MV-4-11 (cell line): ENCODE measurements around the gene GRK3.
"Not testable (repeated sequence)": the region's sequence is repeated elsewhere in the genome, so short reads cannot be mapped to it uniquely, and the experiment has no call there.

ENCODE experiments used
- DNase-seq: peaks from one replicate; lab custom pipeline; 2025; lab: John Stamatoyannopoulos, UW

Gene GRK3

DNA sequence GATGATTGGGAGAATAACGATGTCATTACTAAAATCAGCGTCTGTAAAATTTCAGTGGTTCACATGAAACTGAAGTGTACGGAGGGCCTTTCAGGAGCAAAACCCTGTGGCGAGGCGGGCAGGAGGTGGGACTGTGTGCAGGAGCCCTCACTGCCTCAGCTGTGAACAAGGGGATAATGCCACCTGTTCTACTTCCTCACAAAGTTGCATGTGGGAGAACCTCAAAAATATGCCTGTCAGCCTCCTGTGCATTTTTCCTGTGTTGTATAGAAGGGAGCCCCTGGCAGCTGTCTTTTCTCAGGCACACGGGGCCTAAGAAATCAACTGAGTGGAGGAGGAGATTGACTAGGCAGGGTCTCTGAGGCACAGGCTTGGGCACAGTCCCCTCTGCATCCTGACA is 134.5 kb downstream of the GRK3 start:
- no peak for DNase-seq

DNA sequence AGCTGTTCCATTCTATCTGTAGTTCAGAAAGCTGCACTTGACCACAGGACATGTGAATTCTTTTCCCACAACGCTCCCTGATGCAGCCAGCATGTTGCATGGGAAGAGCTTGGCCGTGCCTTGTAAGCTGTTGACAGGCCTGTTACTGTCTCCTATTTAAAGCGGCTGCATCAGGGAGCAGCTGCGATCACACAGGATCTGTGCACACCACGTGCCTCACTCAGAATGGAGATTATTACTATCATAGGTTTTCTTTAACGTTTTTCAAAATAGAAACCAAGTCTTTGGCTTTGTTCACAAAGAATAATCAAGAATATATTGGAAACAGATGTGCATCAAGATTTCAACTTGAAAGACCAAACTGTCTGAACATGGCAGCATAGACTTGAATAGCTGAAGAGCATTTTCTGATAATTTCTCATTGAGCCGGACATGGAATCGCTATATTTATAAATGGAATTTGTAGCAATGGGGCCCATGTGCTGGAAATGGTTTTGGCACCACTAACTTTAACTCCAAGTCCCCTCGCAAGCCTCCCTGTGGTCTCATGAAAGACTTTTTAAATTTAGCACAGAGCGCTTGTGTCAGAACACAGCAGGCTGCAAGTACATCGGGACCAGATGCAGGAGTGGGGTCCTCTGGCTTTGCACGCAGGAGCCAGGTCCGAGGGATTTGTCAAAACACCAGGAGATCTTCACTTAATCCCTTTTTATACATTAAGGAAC is 136.7 kb downstream of the GRK3 start:
- no peak for DNase-seq

DNA sequence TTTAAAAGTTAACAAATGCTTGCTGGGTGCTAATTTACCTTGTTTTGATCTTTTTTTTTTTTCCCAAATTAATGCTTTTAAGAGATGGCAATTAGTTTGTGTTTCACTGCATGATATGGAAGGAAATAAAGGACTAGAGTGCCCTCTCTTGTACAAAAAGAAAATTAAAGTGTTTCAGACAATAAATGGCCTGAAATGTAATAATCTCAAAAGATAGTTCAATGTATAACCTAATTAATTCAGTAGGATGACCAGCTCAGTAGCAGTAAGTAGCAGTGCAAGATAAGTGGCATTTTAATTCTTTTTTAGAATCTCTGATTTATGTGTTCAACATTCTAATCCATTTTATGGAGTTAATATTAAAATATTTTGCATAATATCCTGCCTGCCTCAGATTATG is 137.6 kb downstream of the GRK3 start:
- peak; percentile 44 for DNase-seq

DNA sequence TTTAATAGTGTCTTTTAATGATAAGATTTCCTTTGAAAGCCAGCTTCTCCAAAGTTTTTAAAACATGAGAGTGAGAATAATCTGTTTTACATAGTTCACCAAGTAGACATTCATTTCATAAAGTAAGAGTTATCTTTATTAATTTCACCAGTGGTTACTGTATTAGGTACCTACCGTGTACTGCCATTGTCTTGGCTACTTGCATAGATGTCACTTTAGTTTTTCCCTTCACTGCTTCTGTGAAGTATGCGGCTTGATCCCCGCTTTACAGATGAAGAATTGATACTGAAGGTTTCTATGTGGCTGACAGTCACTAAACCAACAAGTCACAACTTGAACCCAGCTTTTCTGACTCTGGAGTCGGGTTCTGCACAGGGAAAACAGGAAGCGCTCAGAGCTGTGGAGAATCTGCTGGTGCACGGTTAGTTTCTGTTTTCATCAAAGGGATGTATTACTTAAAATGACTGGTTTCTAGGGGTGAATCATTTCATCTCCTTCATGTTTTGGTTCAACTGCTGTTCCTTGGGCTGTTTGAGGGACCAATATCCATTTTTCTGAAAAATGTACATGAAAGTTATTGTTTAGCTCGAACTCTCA is 138.2 kb downstream of the GRK3 start:
- DNase-seq, result peak; percentile 85

DNA sequence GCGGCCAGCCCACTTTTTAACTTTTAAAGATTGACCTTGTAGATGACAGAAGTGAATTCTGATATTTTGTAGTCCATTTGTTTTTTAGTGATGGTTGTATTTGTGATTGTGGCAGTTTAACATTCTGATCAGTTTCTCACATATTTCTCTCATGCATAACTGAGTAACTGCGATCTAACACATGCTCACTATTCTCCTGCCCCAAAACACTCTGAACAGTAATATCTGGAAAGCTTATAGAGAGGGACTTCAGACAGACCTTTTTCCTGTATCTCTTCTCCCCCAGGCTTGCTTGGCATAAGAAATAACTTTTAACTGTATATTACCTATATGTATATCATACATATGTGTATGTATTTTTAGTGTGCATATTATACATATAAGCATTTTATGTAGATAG is 140.2 kb downstream of the GRK3 start:
- DNase-seq, result no peak

DNA sequence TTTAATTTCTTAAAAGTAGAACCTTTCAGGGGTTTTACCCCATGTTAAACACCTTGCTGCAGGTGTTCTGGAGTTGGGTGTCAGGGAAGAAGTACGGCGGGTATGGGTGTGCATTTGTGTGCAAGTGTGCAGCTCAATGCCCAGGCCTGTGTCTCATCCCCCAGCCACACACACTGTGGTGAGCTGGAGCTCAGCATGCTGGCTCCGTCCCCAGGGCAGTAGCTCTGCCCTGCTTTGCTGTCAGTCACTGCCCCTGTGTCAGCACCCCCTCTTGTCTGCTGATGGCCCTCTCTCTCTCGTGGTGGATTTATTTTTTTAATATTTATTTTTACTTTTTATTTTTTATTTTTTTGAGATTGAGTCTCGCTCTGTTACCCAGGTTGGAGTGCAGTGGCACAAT is 141.7 kb downstream of the GRK3 start:
- no peak for DNase-seq

DNA sequence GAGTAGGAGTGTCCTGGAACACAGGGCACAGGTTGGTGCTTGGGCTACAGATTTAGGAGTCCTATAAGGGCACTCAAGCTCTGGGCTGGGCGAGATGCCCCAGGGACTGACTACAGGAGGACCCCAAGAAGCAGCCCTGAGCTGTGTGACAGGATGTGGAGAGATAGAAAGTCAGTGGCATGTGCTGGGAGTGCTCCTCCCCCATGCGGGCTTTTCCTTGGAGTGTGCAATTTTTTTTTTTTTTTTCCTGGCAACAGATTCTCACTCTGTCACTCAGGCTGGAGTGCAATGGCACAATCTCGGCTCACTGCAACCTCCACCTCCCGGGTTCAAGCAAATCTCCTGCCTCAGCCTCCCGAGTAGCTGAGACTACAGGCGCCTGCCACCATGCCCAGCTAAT is 144.0 kb downstream of the GRK3 start:
- not testable (repeated sequence) for DNase-seq

DNA sequence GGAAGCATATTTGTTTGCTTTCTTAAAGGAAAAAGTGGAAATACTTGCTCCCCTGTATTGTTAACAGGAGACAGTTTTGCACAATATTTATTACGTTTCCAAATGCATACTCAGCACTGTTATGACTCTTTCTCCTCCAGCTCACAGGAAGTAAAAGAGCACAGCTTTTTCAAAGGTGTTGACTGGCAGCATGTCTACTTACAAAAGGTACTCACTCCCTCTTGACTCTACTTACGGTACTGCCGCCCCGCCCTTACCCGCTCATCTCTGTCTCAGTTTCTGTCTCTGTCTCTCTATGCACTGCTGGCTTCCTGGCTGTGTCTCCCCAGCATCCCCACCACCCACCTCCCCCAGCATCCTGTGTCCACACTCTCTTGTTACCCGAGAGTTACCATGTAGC is 145.3 kb downstream of the GRK3 start:
- no peak for DNase-seq

DNA sequence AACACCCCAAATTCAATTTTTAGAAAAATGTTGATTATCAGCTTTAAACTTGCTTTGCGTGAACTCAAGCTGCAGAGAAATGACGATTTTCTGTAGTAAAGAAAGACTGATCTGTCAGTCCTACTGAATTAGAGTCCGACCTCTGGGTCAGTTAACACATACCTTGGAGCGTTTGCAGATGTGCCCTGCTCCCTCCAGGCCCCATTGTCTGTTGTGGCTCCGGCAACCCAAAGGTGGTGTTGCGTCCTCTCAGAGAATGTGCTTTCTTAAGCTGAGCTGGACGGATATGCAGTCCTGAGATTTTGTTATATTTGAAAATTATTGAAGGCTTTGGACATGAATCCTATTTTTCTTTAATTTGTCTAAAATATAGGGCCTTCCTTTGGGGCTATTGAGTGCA is 146.0 kb downstream of the GRK3 start:
- DNase-seq, result no peak

DNA sequence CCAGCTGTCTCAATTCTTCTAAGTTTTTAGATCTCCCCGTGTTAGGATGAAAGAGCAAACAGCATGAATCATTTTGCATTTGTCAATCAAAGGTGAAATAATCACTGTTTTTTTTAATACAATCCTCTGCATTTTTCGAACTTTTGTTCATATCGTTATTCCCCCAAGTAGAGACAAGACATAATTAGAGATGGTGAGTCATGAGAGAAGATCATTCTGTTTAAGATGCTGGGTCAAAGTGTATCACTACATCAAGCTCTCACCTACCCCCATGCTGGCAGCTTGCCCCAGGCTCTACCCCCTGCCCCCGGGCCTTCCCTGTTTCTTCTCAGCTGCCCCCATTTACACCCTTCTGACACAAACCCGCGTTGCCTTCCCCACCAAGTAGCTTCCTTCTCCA is 147.0 kb downstream of the GRK3 start:
- DNase-seq, result no peak

DNA sequence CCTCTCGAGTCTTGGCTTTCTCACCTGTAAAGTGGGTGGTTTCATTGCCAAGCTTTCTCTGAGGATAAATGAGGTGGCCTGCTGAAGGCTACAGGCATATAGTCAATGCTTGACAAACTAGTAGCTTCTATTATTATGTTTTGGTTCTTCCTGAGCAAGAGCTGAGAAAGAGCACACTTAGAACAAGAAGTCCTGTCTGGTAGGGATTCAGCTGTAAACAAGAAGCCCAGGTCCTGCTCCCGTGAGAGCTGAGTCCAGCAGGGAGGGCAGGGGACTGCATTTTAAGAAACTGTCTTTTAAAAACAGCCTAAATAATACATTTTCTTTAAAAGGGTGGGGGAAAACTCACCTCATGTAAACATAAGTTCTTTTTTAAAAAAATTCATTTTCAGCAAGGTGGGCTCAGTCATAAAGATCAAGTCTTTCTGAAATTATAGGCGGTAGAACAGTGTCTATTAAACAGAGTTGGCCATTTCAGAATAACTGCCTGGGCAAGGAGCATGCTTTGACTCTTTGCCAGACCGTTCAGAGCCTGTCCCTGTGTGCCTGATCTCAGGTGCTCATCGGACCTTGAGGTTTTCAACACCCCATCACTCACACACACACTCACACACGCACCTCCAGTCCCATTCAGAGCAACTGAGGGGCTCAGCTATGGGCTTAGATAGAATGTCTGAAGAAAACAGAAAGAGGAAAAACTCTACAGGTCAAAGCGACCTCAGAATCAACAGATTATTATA is 148.4 kb downstream of the GRK3 start:
- DNase-seq, result no peak

DNA sequence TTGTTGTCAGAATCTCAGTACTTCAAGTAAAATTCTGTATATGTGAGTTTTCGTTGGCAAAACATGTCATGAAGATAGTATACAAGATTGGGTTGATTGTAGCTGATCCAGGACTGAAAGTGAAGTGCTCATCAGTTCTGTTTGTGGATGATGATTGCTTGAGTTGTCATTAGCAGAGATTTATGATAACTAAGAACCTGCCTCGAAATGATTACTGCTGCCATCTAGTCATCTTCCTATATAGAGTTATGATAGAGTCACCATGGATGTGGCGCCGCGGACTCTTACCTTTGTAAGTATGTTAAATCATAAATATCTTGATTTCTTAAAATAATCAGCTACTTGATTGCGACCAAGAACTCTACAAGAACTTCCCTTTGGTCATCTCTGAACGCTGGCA is 149.6 kb downstream of the GRK3 start:
- DNase-seq, result no peak

DNA sequence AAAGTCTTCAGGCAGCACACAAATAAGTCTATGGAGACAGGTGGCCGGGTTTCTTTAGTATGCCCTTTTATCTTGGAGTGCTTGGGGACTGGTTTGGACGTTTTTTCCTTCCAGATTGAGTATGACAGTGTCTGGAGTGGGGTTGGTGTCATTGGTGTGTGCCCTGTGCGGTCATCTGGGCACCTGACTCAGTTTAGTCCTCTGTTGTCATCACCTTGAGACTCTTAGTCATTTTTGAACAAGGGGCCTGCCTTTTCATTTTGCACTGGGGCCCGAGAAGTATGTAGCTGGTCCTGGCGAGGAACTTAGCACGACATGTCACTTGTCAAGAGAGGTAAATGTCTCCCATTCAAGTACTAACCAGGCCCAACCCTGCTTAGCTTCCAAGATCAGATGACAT is 150.3 kb downstream of the GRK3 start:
- DNase-seq, result no peak

DNA sequence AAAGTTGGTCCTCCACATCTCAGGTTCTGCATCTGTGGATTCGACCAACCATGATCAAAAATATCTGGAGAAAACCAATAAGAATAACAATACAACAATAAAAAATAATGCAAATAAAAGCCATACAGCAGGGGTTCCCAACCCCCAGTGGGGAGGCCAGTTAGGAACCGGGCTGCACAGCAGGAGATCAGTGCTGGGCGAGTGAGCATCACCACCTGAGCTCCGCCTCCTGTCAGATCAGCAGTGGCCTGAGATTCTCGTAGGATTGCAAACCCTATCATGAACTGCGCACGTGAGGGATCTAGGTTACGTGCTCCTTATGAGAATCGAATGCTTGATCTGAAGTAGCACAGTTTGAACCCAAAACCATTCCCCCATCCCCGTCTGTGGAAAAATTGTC is 152.2 kb downstream of the GRK3 start:
- no peak for DNase-seq

DNA sequence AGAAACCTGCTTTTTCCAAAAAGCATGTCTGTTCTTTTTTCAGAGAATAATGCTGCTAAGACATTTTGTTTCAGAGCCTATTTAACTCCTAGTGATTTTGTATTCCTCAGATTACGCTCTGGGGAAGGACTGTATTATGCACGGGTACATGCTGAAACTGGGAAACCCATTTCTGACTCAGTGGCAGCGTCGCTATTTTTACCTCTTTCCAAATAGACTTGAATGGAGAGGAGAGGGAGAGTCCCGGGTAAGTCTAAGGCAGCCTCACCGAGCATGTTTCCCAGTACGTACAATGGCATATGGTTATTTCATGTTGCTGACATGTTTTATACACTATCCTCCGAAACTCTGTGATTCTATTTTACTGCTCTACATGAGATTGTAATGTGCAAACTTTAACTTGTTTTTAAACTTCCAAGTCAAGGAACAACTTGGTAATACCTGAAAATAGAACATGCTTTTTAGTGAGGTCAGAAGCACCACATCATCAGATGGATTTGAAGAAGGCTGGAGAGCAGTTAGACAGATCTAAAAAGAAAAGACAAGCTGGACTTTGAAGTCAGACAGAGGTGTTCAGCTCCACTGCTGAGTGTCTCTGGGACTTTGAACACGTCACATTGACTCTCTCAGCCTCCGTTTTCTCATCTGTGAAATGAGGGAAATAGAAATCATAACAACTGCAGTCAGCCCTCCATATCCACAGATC is 153.8 kb downstream of the GRK3 start:
- DNase-seq, result no peak

DNA sequence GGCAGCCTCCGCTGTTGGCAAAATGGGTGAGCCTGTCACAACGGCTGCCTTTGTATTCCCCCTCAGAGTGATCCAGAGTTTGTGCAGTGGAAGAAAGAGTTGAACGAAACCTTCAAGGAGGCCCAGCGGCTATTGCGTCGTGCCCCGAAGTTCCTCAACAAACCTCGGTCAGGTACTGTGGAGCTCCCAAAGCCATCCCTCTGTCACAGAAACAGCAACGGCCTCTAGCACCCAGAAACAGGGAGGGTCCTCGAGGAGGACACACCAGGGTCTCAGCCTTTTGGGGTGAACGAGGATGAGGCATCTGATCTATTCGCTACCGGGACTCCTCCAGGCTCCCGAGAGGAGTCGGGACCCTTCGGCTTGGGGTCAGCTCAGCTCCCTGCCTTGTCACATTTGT is 157.7 kb downstream of the GRK3 start:
- DNase-seq, result no peak

DNA sequence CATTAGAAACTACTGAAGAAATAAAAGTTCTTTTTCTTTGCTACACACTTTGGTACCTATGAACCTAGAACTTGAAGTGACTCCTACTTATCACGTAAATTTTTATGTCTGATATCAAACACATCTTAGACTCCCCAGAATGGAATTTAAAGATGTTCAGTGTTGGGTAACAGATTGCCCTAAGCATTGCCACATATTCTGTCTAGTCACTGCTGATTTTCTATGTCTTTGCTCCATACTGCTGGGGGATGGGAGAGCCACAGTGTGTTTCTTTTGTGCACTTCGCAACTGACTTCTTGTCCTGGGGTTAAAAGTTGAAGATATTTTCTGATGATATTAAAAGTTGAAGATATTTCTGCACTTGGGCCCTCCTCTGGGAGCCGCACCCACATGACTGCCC is 158.2 kb downstream of the GRK3 start:
- no peak for DNase-seq

DNA sequence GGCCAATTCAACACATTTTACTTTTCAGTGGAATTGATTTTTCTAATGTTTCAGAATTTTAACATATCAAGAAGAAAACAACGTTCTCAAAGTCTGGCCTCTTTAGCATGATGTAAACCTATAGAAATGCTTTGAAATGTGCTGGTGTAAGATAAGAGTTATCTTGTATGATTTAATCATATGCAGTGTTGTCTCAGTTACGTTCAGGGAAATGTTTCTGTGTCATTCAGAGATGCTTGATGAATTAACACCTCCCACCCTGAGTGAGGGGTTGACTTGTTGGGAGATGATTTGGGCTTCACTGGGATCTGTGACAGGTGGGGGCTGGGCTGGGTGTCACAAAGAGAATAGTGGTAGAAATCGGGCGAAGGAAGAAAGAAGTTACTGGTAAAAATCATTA is 161.8 kb downstream of the GRK3 start:
- DNase-seq, result no peak

DNA sequence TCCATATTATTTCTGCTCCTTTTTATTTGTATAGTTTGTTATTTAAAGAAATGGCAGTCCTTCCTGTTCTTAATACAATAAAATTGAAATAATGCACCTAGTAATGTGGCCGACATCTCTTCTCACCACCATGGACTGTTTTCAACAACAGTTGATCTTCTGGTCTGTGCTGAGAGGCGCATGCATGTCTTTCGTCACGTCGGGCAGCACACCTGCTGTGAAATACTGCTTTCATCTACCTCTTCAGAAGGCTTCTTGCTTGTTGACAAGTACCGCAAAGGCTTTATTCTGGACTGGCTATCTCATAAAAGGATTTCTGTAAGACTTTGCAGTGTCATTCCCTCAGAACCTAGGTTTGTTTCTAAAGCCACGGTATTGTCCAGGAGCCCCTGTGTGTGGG is 163.6 kb downstream of the GRK3 start:
- DNase-seq, result no peak

DNA sequence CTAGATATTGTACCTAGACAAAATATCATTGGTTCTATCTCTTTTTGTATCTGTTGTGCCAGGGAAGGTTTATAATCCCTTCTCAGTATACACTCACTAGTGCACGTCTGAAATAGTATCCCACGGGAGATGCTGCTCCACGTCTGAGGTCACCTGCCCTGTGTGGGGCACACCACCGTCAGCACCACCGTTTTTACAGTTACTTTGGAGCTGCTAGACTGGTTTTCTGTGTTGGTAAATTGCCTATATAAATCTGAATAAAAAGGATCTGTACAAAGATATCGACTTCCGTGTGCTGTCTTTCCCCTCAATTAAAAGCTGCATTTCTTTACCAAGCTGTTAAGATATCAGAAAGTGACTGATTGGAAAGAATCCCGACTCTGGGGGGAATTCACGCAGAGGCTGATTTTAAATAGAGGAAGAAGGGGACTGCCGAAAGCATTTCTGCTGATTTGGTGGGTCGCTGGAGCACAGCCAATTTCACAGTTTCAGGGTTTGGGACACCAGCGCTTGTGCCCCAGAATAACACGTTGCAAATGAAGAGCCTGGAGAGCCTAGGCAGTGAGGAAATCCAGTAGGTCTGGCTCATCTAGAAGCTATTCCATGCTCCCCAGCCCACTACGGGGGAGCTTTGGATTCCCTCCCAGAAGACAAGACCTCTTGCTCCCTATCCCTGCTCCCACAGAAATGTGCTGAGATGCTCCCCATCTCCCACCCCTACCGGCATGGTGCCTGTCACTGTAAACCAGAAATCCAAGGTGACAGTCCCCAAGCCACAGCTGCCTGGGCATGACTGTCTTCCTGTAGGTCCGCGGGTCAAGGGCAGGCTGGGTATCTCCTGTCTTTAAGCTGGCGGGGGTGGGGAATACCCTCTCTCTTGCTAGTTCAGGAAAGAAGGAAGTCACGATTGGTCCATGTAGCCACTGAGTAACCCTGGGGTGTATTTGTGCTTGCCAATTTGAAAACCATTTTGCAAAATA is 164.8 kb downstream of the GRK3 start:
- no peak for DNase-seq

DNA sequence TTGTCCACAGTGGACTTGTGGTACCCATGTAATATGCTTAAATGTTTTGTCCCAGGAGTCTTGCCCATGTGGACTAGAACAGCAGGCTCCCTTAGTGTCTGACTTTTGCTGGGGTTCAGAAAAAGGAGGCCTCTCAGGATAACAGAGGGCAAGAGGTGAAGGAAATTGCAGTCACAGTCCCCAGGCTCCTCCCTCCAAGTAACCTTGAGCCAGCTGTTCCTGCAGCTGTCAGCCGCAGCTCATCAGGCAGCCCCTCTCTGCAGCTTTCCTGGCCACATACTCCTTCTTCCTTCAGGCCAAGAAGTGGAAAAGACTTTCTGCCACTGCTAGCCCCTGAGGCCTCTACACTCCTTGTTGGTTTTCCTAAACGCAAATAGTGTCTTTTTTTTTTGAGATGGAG is 171.2 kb downstream of the GRK3 start:
- DNase-seq, result no peak
